ENCODE measurements around the gene PRCC. TPM values are rescaled to one million over a fixed set of nuclear protein-coding genes. Genes with fewer than 3 reads are reported as not detected.

Gene PRCC
- total and polyA plus RNA-seq, 5 donors from 2014 or later: 35.5 to 67.8 (median 36.8) TPM

- Mint-ChIP-seq H3K4me1 (peaks cover 16 to 63% (median 48%) of the 10 kb centered on the region in 4 donors), H3K36me3 (peaks cover 20% of the 10 kb centered on the region), H3K9me3 (no peaks in the 10 kb centered on the region), H3K27ac (peak overlapping the region; percentile 86 to 97 (median 94)), H3K27me3 (no peaks in the 10 kb centered on the region), H3K4me3 (peak overlapping the region; percentile 93 to 96 (median 93))
- peak overlapping the region; percentile 89 for H3K4me3 ChIP-seq (ENCODE audit: low read depth, low read length)
- peaks cover 23% of the 10 kb centered on the region for H3K36me3 ChIP-seq (ENCODE audit: control insufficient read depth, insufficient read depth, low read length)
- H3K9me3 ChIP-seq (ENCODE audit: control insufficient read depth in 2 of 2, low read length in 2 of 2): no peaks in the 10 kb centered on the region
- peak overlapping the region; percentile 83 for H3K27ac ChIP-seq (ENCODE audit: insufficient read depth, low read length, poor library complexity, severe bottlenecking)
- no peak for ATAC-seq (ENCODE audit: low read depth in 2 of 2)
- H3K4me1 ChIP-seq (ENCODE audit: control insufficient read depth, insufficient read depth, low read length, poor library complexity, severe bottlenecking): peaks cover 52% of the 10 kb centered on the region
- no peaks in the 10 kb centered on the region for H3K27me3 ChIP-seq (ENCODE audit: control insufficient read depth, insufficient read depth, low read length)
- DNase-seq: peak in 2 of 3 donors; percentile 43 to 64
Observed at GRCh38 chr1:156746728-156747631, 20.4 kb upstream of the PRCC start.

GRCh38 chr1:156747742-156748669, 19.3 kb upstream of the PRCC start:
- Histone ChIP-seq H3K27ac (ENCODE audit: insufficient read depth, low read length, poor library complexity, severe bottlenecking) (peak overlapping the region; percentile 83), H3K9me3 (ENCODE audit: control insufficient read depth in 2 of 2, low read length in 2 of 2) (no peaks in the 10 kb centered on the region), H3K27me3 (ENCODE audit: control insufficient read depth, insufficient read depth, low read length) (no peaks in the 10 kb centered on the region), H3K36me3 (ENCODE audit: control insufficient read depth, insufficient read depth, low read length) (peaks cover 22% of the 10 kb centered on the region), H3K4me3 (ENCODE audit: low read depth, low read length) (peak overlapping the region; percentile 89), H3K4me1 (ENCODE audit: control insufficient read depth, insufficient read depth, low read length, poor library complexity, severe bottlenecking) (peaks cover 61% of the 10 kb centered on the region)
- Mint-ChIP-seq H3K4me3 (peak overlapping the region; percentile 93 to 96 (median 93)), H3K27me3 (no peaks in the 10 kb centered on the region), H3K27ac (peak overlapping the region; percentile 94 to 97 (median 96)), H3K36me3 (peaks cover 13% of the 10 kb centered on the region), H3K9me3 (no peaks in the 10 kb centered on the region), H3K4me1 (peaks cover 20 to 66% (median 52%) of the 10 kb centered on the region in 4 donors)
- ATAC-seq (ENCODE audit: low read depth in 2 of 2) (no peak), DNase-seq (no peak)

- H3K4me3 Mint-ChIP-seq: peak overlapping the region; percentile 93 to 96 (median 93)
- peaks cover 22 to 73% (median 54%) of the 10 kb centered on the region in 4 donors for H3K4me1 Mint-ChIP-seq
- H3K4me1 ChIP-seq (ENCODE audit: control insufficient read depth, insufficient read depth, low read length, poor library complexity, severe bottlenecking): peaks cover 61% of the 10 kb centered on the region
- peak overlapping the region; percentile 83 for H3K27ac ChIP-seq (ENCODE audit: insufficient read depth, low read length, poor library complexity, severe bottlenecking)
- no peaks in the 10 kb centered on the region for H3K27me3 ChIP-seq (ENCODE audit: control insufficient read depth, insufficient read depth, low read length)
- H3K4me3 ChIP-seq (ENCODE audit: low read depth, low read length): peak overlapping the region; percentile 89
- DNase-seq (no peak), ATAC-seq (ENCODE audit: low read depth in 2 of 2) (no peak)
- H3K27ac Mint-ChIP-seq: peak overlapping the region; percentile 94 to 97 (median 96)
- H3K9me3 Mint-ChIP-seq: no peaks in the 10 kb centered on the region
- H3K36me3 ChIP-seq (ENCODE audit: control insufficient read depth, insufficient read depth, low read length): peaks cover 14% of the 10 kb centered on the region
- no peaks in the 10 kb centered on the region for H3K27me3 Mint-ChIP-seq
- peaks cover 11% of the 10 kb centered on the region for H3K36me3 Mint-ChIP-seq
- H3K9me3 ChIP-seq (ENCODE audit: control insufficient read depth in 2 of 2, low read length in 2 of 2): no peaks in the 10 kb centered on the region
Observed at GRCh38 chr1:156748670-156749418, 18.5 kb upstream of the PRCC start.

- peak overlapping the region; percentile 89 for H3K4me3 ChIP-seq (ENCODE audit: low read depth, low read length)
- H3K4me1 ChIP-seq (ENCODE audit: control insufficient read depth, insufficient read depth, low read length, poor library complexity, severe bottlenecking): peaks cover 61% of the 10 kb centered on the region
- H3K36me3 ChIP-seq (ENCODE audit: control insufficient read depth, insufficient read depth, low read length): peaks cover 8% of the 10 kb centered on the region
- peaks cover 22 to 70% (median 54%) of the 10 kb centered on the region in 4 donors for H3K4me1 Mint-ChIP-seq
- no peak for ATAC-seq (ENCODE audit: low read depth in 2 of 2)
- H3K9me3 ChIP-seq (ENCODE audit: control insufficient read depth in 2 of 2, low read length in 2 of 2): no peaks in the 10 kb centered on the region
- H3K27ac ChIP-seq (ENCODE audit: insufficient read depth, low read length, poor library complexity, severe bottlenecking): peak overlapping the region; percentile 83
- no peaks in the 10 kb centered on the region for H3K27me3 Mint-ChIP-seq
- H3K36me3 Mint-ChIP-seq: peaks cover 11% of the 10 kb centered on the region
- H3K4me3 Mint-ChIP-seq: peak overlapping the region; percentile 93 to 96 (median 93)
- H3K9me3 Mint-ChIP-seq: no peaks in the 10 kb centered on the region
- H3K27ac Mint-ChIP-seq: peak overlapping the region; percentile 94 to 97 (median 96)
- DNase-seq: no peak
- H3K27me3 ChIP-seq (ENCODE audit: control insufficient read depth, insufficient read depth, low read length): no peaks in the 10 kb centered on the region
Observed at GRCh38 chr1:156749419-156750118, 17.8 kb upstream of the PRCC start.

- Histone ChIP-seq H3K4me1 (ENCODE audit: control insufficient read depth, insufficient read depth, low read length, poor library complexity, severe bottlenecking) (peaks cover 61% of the 10 kb centered on the region), H3K27me3 (ENCODE audit: control insufficient read depth, insufficient read depth, low read length) (no peaks in the 10 kb centered on the region), H3K27ac (ENCODE audit: insufficient read depth, low read length, poor library complexity, severe bottlenecking) (peak overlapping the region; percentile 83), H3K9me3 (ENCODE audit: control insufficient read depth in 2 of 2, low read length in 2 of 2) (no peaks in the 10 kb centered on the region), H3K36me3 (ENCODE audit: control insufficient read depth, insufficient read depth, low read length) (peaks cover 3% of the 10 kb centered on the region), H3K4me3 (ENCODE audit: low read depth, low read length) (peak overlapping the region; percentile 89)
- peaks cover 8% of the 10 kb centered on the region for H3K36me3 Mint-ChIP-seq
- H3K4me1 Mint-ChIP-seq: peaks cover 22 to 70% (median 51%) of the 10 kb centered on the region in 4 donors
- no peaks in the 10 kb centered on the region for H3K27me3 Mint-ChIP-seq
- no peak for ATAC-seq (ENCODE audit: low read depth in 2 of 2)
- H3K27ac Mint-ChIP-seq: peak overlapping the region; percentile 94 to 97 (median 96)
- peak in 1 of 3 donors; percentile 49 for DNase-seq
- H3K4me3 Mint-ChIP-seq: peak overlapping the region; percentile 93 to 96 (median 93)
- H3K9me3 Mint-ChIP-seq: no peaks in the 10 kb centered on the region
Observed at GRCh38 chr1:156750191-156750672, 17.1 kb upstream of the PRCC start.

DNA sequence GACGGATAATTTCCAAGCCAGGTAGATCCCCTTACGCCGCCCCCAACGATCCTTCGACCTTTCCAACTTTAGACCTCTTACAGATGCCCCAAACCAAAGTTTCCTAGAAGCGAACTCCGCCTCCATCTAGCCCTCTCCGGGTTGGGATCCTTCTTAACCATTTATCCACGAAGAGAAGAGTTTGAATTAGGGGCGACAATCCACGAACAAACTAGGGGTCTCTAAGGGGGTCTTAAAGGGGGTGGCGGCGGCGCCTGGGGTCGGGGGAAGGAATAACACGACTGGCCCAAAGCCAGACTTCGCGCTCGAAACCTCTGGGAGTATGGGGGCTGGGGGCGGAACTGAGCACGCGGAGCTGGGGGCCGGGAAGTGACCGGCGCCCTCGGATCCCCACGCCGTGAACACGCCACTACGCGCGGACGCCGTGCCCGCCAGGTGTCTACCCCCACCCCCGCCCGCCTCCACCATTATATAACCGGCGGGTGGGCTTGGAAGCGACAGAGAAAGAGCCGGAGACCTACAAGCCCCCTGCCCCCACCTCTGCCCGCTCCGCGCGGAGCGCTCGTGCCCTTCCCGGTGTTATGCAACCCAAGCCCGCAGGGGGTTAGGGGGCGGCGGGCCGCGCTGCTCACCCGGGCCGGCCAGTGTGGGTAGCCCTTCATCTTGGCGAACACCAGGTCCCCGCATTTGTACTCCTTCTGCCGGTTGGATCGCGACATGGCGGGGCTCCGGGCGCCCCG, 16.5 kb upstream of the PRCC start:
- DNase-seq (peak; percentile 39 to 46 (median 44)), ATAC-seq (ENCODE audit: low read depth in 2 of 2) (peak; percentile 12 to 18)
- Histone ChIP-seq H3K36me3 (ENCODE audit: control insufficient read depth, insufficient read depth, low read length) (no peaks in the 10 kb centered on the region), H3K4me3 (ENCODE audit: low read depth, low read length) (peak overlapping the region; percentile 89), H3K4me1 (ENCODE audit: control insufficient read depth, insufficient read depth, low read length, poor library complexity, severe bottlenecking) (peaks cover 58% of the 10 kb centered on the region), H3K9me3 (ENCODE audit: control insufficient read depth in 2 of 2, low read length in 2 of 2) (no peaks in the 10 kb centered on the region), H3K27ac (ENCODE audit: insufficient read depth, low read length, poor library complexity, severe bottlenecking) (peak overlapping the region; percentile 83), H3K27me3 (ENCODE audit: control insufficient read depth, insufficient read depth, low read length) (no peaks in the 10 kb centered on the region)
- peak overlapping the region; percentile 76 to 97 (median 94) for H3K27ac Mint-ChIP-seq
- H3K4me3 Mint-ChIP-seq: peak overlapping the region; percentile 93 to 96 (median 93)
- H3K27me3 Mint-ChIP-seq: no peaks in the 10 kb centered on the region
- peaks cover 22 to 65% (median 47%) of the 10 kb centered on the region in 4 donors for H3K4me1 Mint-ChIP-seq
- no peaks in the 10 kb centered on the region for H3K9me3 Mint-ChIP-seq
- H3K36me3 Mint-ChIP-seq: peaks cover 2% of the 10 kb centered on the region
